Ascending aorta (tissue), 2 donors: ENCODE measurements around the gene DOK1. TPM values are rescaled to one million over a fixed set of nuclear protein-coding genes. Genes with fewer than 3 reads are reported as not detected.
A peak's percentile ranks its signal among the peaks of the same experiment; 100 is the strongest.

Experiments used
- DNase-seq, 2 donors: peaks; one replicate each; pipeline ENCODE4 v3.0.0-alpha.2; 2019; ENCODE audit warnings: low spot score in 2 of 2
- H3K27ac ChIP-seq, 2 donors: fragments of 200-600 bp; sonication (generic); one replicate each; pipeline ENCODE4 v1.5.1; 2016 to 2017; ENCODE audit warnings: mild to moderate bottlenecking in 1 of 2
- H3K27me3 ChIP-seq: fragments of 200-600 bp; sonication (generic); one replicate; pipeline ENCODE4 v1.5.1; 2017
- H3K36me3 ChIP-seq, 2 donors: fragments of 200-600 bp; sonication (generic); one replicate each; pipeline ENCODE4 v1.5.1; 2016
- H3K4me1 ChIP-seq, 2 donors: fragments of 200-600 bp; sonication (generic); one replicate each; pipeline ENCODE4 v1.5.1; 2016 to 2017; ENCODE audit warnings: mild to moderate bottlenecking in 1 of 2
- H3K4me3 ChIP-seq, 2 donors: fragments of 200-600 bp; sonication (generic); one replicate each; pipeline ENCODE4 v1.5.1; 2016 to 2017; ENCODE audit warnings: mild to moderate bottlenecking in 1 of 2
- H3K9me3 ChIP-seq, 2 donors: fragments of 200-600 bp; sonication (generic); one replicate each; pipeline ENCODE4 v1.5.1; 2016
- intact Hi-C: fragments of 100-400 bp; cut with DNase I; formaldehyde crosslinking; loops from one replicate; pipeline ENCODE4 v1.15.1; 2023
- total RNA-seq: library from RNA; depleted of rRNA; stranded (reverse); fragments of >200 nt; gene quantifications from one replicate; pipeline ENCODE4 v1.1.0, GENCODE V29; 2016
- TF ChIP-seq, protein P1 (sequence below), 3 experiments: fragments of 200-600 bp in 2 of 3; fragments of 450-650 bp in 1 of 3; sonication (generic) in 2 of 3; IDR thresholded peaks; one replicate each; pipeline ENCODE4 v1.5.1; 2016 to 2019; ENCODE audit warnings: antibody characterized with exemption in 3 of 3, mild to moderate bottlenecking in 1 of 3, moderate library complexity in 1 of 3

Gene DOK1
- total RNA-seq, 1 donor from 2014 or later: 68.1 TPM

DNA sequence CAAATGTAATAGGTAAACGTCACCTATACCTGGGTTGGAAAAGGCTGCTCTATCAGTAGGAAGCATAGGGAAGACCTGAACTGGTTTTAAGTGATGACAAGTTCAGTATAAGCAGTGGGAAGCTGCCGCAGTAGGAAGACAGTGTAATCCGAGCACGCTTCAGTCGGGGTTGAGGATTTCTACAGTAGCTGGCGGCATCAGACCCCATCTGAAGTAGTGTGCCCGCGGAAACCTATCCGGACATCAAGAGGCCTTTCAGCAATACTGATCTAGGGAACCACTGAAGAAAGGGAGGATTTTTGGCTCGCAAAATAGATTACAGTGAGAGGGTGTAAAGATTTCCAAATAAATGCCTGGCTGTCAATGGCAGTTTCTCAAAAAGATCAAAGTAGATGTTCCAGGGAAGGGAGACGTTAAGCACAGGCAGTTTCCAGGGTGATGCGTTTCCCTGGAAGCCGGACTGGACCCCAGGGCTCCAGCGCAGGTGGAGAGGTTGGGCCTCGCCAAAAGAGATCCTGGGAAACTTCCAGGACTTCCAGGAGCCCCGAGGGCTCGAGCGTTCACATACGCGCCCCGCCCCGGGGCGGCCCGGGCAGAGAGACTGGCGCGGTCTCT lies 6.1 kb upstream of the DOK1 start:
- Histone ChIP-seq H3K27me3 (no peaks in the 10 kb centered on the region), H3K36me3 (no peaks in the 10 kb centered on the region), H3K4me1 (peaks cover 7 to 14% of the 10 kb centered on the region in 2 donors), H3K9me3 (no peaks in the 10 kb centered on the region), H3K27ac (peak overlapping the region; percentile 59 to 71), H3K4me3 (peak overlapping the region; percentile 53 to 70)
- intact Hi-C loops: loop anchor here (2.0 kb wide), 1 partner anchor 20 kb away; no protein-coding TSS in a partner anchor
- TF ChIP-seq, protein P1, sequence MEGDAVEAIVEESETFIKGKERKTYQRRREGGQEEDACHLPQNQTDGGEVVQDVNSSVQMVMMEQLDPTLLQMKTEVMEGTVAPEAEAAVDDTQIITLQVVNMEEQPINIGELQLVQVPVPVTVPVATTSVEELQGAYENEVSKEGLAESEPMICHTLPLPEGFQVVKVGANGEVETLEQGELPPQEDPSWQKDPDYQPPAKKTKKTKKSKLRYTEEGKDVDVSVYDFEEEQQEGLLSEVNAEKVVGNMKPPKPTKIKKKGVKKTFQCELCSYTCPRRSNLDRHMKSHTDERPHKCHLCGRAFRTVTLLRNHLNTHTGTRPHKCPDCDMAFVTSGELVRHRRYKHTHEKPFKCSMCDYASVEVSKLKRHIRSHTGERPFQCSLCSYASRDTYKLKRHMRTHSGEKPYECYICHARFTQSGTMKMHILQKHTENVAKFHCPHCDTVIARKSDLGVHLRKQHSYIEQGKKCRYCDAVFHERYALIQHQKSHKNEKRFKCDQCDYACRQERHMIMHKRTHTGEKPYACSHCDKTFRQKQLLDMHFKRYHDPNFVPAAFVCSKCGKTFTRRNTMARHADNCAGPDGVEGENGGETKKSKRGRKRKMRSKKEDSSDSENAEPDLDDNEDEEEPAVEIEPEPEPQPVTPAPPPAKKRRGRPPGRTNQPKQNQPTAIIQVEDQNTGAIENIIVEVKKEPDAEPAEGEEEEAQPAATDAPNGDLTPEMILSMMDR (IDR thresholded peaks at IDR 0.05): no peak
- DNase-seq: peak in 1 of 2 donors; percentile 62

GRCh38 chr2:74548900-74549826 lies 5.4 kb upstream of the DOK1 start:
- Histone ChIP-seq H3K36me3 (no peaks in the 10 kb centered on the region), H3K9me3 (no peaks in the 10 kb centered on the region), H3K4me3 (peak overlapping the region; percentile 53 to 70), H3K4me1 (peaks cover 7 to 16% of the 10 kb centered on the region in 2 donors), H3K27me3 (no peaks in the 10 kb centered on the region), H3K27ac (peak overlapping the region; percentile 59 to 71)
- intact Hi-C loops: loop anchor here (2.0 kb wide), 1 partner anchor 20 kb away; no protein-coding TSS in a partner anchor
- TF ChIP-seq, protein P1 (IDR thresholded peaks at IDR 0.05): no peak
- DNase-seq: peak in 1 of 2 donors; percentile 78

DNA sequence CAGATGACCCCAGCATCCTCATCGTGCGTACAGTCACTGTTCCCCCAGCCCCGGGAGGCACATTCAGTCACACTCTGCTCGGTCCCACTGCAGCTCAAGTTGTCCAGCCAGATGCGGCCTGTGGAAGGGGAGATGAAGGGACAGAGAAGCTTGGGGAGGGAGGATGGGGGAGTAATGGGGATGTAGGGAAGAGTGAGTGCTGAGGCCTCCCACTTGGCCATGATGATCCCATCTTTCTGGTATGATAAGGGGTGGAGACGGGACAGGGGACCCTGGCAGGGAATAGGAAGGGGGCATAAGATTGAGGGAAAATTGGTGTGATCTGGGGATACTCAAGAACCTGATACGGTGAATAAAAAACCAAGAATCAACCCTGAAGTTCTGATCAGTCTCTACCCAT lies 4.3 kb upstream of the DOK1 start:
- H3K4me1 ChIP-seq: peaks cover 7 to 19% of the 10 kb centered on the region in 2 donors
- TF ChIP-seq, protein P1 (IDR thresholded peaks at IDR 0.05): no peak
- DNase-seq: no peak
- no peaks in the 10 kb centered on the region for H3K36me3 ChIP-seq
- H3K27me3 ChIP-seq: no peaks in the 10 kb centered on the region
- no peaks in the 10 kb centered on the region for H3K9me3 ChIP-seq
- H3K27ac ChIP-seq: no peak overlapping the region
- intact Hi-C loops: no loop called here
- no peak overlapping the region for H3K4me3 ChIP-seq

GRCh38 chr2:74551530-74551929 lies 3.0 kb upstream of the DOK1 start:
- H3K27me3 ChIP-seq: no peaks in the 10 kb centered on the region
- no peaks in the 10 kb centered on the region for H3K36me3 ChIP-seq
- DNase-seq: no peak
- peaks cover 7 to 20% of the 10 kb centered on the region in 2 donors for H3K4me1 ChIP-seq
- no peak overlapping the region for H3K27ac ChIP-seq
- intact Hi-C loops: no loop called here
- TF ChIP-seq, protein P1 (IDR thresholded peaks at IDR 0.05): no peak
- no peaks in the 10 kb centered on the region for H3K9me3 ChIP-seq
- H3K4me3 ChIP-seq: no peak overlapping the region

- intact Hi-C loops: no loop called here
Observed at GRCh38 chr2:74551942-74552913, 2.3 kb upstream of the DOK1 start.

More at GRCh38 chr2:74551942-74552913, 2.3 kb upstream of the DOK1 start:
- no peak for DNase-seq
- Histone ChIP-seq H3K27ac (peak overlapping the region in 1 of 2 donors; percentile 90), H3K27me3 (no peaks in the 10 kb centered on the region), H3K4me1 (peaks cover 7 to 20% of the 10 kb centered on the region in 2 donors), H3K9me3 (no peaks in the 10 kb centered on the region), H3K4me3 (peak overlapping the region in 1 of 2 donors; percentile 75), H3K36me3 (no peaks in the 10 kb centered on the region)
- TF ChIP-seq, protein P1 (IDR thresholded peaks at IDR 0.05): no peak
